ENCODE results near the gene GOLGA1. TPM values are rescaled to one million over a fixed set of nuclear protein-coding genes. Genes with fewer than 3 reads are reported as not detected.

GOLGA1 gene
- total and polyA plus RNA-seq, 12 donors = 13.0 to 30.2 (median 23.0) TPM

- H3K27ac ChIP-seq = peak overlapping the region in 3 of 5 donors; percentile 33 to 46 (median 42)
- 82 to 90% (median 84%) methylated on average over 6 of the region's 6 CpGs for WGBS, 4 donors
- intact Hi-C loops (cut with DNase I) = no loop called here
- no peak for DNase-seq
- H3K4me3 ChIP-seq = no peak overlapping the region
- peaks cover 13 to 27% of the 10 kb centered on the region in 2 donors for H3K4me1 ChIP-seq (replicated peaks in 1 of 2)
- TF ChIP-seq CTCF (IDR thresholded peaks at IDR 0.05) (no peak), POLR2A (IDR thresholded peaks at IDR 0.05) (no peak)
- peaks cover 0 to 92% of the 10 kb centered on the region in 2 donors for H3K36me3 ChIP-seq (replicated peaks in 1 of 2)
- no peaks in the 10 kb centered on the region for H3K9me3 ChIP-seq (replicated peaks in 1 of 3)
- H3K27me3 ChIP-seq = no peaks in the 10 kb centered on the region
These were observed 62.4 kb downstream of the GOLGA1 start for GRCh38 chr9:124878518-124878917.

- H3K27me3 ChIP-seq = no peaks in the 10 kb centered on the region
- no peak for DNase-seq
- H3K36me3 ChIP-seq (replicated peaks in 1 of 2) = peaks cover 0 to 90% of the 10 kb centered on the region in 2 donors
- no peaks in the 10 kb centered on the region for H3K9me3 ChIP-seq (replicated peaks in 1 of 3)
- TF ChIP-seq POLR2A (IDR thresholded peaks at IDR 0.05) = no peak
- no peak for TF ChIP-seq CTCF (IDR thresholded peaks at IDR 0.05)
- intact Hi-C loops (cut with DNase I) = no loop called here
- peak overlapping the region in 3 of 5 donors; percentile 33 to 46 (median 42) for H3K27ac ChIP-seq
- WGBS, 4 donors = 35 to 60% (median 42%) methylated on average over 1 of the region's 1 CpG
- H3K4me3 ChIP-seq = no peak overlapping the region
- peaks cover 17 to 32% of the 10 kb centered on the region in 2 donors for H3K4me1 ChIP-seq (replicated peaks in 1 of 2)
These were observed 62.9 kb downstream of the GOLGA1 start for GRCh38 chr9:124878021-124878420.

- Histone ChIP-seq H3K9me3 (replicated peaks in 1 of 3) (no peaks in the 10 kb centered on the region), H3K4me3 (no peak overlapping the region), H3K27me3 (no peaks in the 10 kb centered on the region), H3K36me3 (replicated peaks in 1 of 2) (peaks cover 0 to 83% of the 10 kb centered on the region in 2 donors), H3K27ac (peak overlapping the region in 2 of 5 donors; percentile 33 to 46), H3K4me1 (replicated peaks in 1 of 2) (peaks cover 22 to 40% of the 10 kb centered on the region in 2 donors)
- 85 to 90% (median 86%) methylated on average over 14 of the region's 14 CpGs for WGBS, 4 donors
- no peak for TF ChIP-seq POLR2A (IDR thresholded peaks at IDR 0.05)
- TF ChIP-seq CTCF (IDR thresholded peaks at IDR 0.05) = no peak
- intact Hi-C loops (cut with DNase I) = no loop called here
- no peak for DNase-seq
These were observed 63.7 kb downstream of the GOLGA1 start for GRCh38 chr9:124877021-124877782.

- intact Hi-C loops (cut with DNase I) = no loop called here
- 56 to 90% (median 73%) methylated on average over 2 to 6 of the region's 6 CpGs for WGBS, 4 donors
- peak overlapping the region in 1 of 5 donors; percentile 32 for H3K27ac ChIP-seq
- no peaks in the 10 kb centered on the region for H3K27me3 ChIP-seq
- H3K4me1 ChIP-seq (replicated peaks in 1 of 2) = peaks cover 39 to 57% of the 10 kb centered on the region in 2 donors
- H3K36me3 ChIP-seq (replicated peaks in 1 of 2) = peaks cover 0 to 66% of the 10 kb centered on the region in 2 donors
- no peak for DNase-seq
- no peak for TF ChIP-seq POLR2A (IDR thresholded peaks at IDR 0.05)
- TF ChIP-seq CTCF (IDR thresholded peaks at IDR 0.05) = no peak
- H3K4me3 ChIP-seq = no peak overlapping the region
- no peaks in the 10 kb centered on the region for H3K9me3 ChIP-seq (replicated peaks in 1 of 3)
These were observed 65.4 kb downstream of the GOLGA1 start for GRCh38 chr9:124875501-124875900.
